ENCODE results near the gene TPI1. TPM values are rescaled to one million over a fixed set of nuclear protein-coding genes. Genes with fewer than 3 reads are reported as not detected.

TPI1 gene
- total RNA-seq, 4 donors from 2014 or later, result 360 to 671 (median 400) TPM

- DNase-seq, result peak; percentile 7
- Histone ChIP-seq H3K27me3 (no peaks in the 10 kb centered on the region), H3K4me3 (no peak overlapping the region), H3K9me3 (no peaks in the 10 kb centered on the region), H3K27ac (peak overlapping the region in 2 of 4 donors; percentile 98 to 99), H3K36me3 (no peaks in the 10 kb centered on the region), H3K4me1 (peaks cover 10 to 27% (median 17%) of the 10 kb centered on the region in 4 donors)
- intact Hi-C loops (cut with DNase I; ENCODE audit: low total_unique reads), result no loop called here
- in situ Hi-C loops (cut with MboI; ENCODE audit: low pct_ligation_motif_present in 1 of 4, low pct_unique_long_range_greater_than_20kb in 1 of 4, low sequenced_read_pairs in 3 of 4), result loop anchor here in 2 of 4 donors (25.0 kb wide), 1 partner anchor 113 kb away; no protein-coding TSS in a partner anchor
- 83% methylated on average over 10 of the region's 10 CpGs; no CpG with 5 or more reads in 1 of the 2 donors for WGBS, 2 donors (ENCODE audit: low coverage in 1 of 2)
- TF ChIP-seq EP300 (IDR thresholded peaks at IDR 0.05; ENCODE audit: low read depth) (no peak), POLR2A (IDR thresholded peaks at IDR 0.05) (no peak), POLR2AphosphoS5 (IDR thresholded peaks at IDR 0.05) (no peak), CTCF (IDR thresholded peaks at IDR 0.05) (no peak)
Measured at GRCh38 chr12:6849976-6850560, 17.3 kb upstream of the TPI1 start.

GRCh38 chr12:6850796-6851152 is 16.6 kb upstream of the TPI1 start:
- H3K27ac ChIP-seq, result peak overlapping the region; percentile 97 to 99 (median 98)
- DNase-seq, result no peak
- 0 to 36% methylated on average over 3 to 15 of the region's 16 CpGs for WGBS, 2 donors (ENCODE audit: low coverage in 1 of 2)

GRCh38 chr12:6851153-6851920 is 16.0 kb upstream of the TPI1 start, which contains the start of gene CDCA3:
CDCA3 (minus strand) TSS chr12:6851286; CDS start chr12:6850952, 334 bp downstream.
- TF ChIP-seq EP300 (IDR thresholded peaks at IDR 0.05; ENCODE audit: low read depth) (no peak), POLR2AphosphoS5 (IDR thresholded peaks at IDR 0.05) (peak; percentile 93 to 98 (median 98)), POLR2A (IDR thresholded peaks at IDR 0.05) (peak; percentile 99), CTCF (IDR thresholded peaks at IDR 0.05) (peak in 2 of 5 experiments; percentile 12 to 45)
- H3K36me3 ChIP-seq, result peaks cover 0 to 2% (median 0%) of the 10 kb centered on the region in 4 donors
- in situ Hi-C loops (cut with MboI; ENCODE audit: low pct_ligation_motif_present in 1 of 4, low pct_unique_long_range_greater_than_20kb in 1 of 4, low sequenced_read_pairs in 3 of 4) (no loop called here), intact Hi-C loops (cut with DNase I; ENCODE audit: low total_unique reads) (no loop called here)
- 0% methylated on average over 37 of the region's 37 CpGs; no CpG with 5 or more reads in 1 of the 2 donors for WGBS, 2 donors (ENCODE audit: low coverage in 1 of 2)
- no peaks in the 10 kb centered on the region for H3K27me3 ChIP-seq
- peak within 1 kb of the TSS; percentile 37 to 82 (median 54) for H3K4me3 ChIP-seq
- H3K27ac ChIP-seq, result peak within 1 kb of the TSS; percentile 97 to 99 (median 98)
- no peaks in the 10 kb centered on the region for H3K9me3 ChIP-seq
- H3K4me1 ChIP-seq, result peaks cover 10 to 27% (median 17%) of the 10 kb centered on the region in 4 donors
- DNase-seq, result peak; percentile 95

More at GRCh38 chr12:6850796-6851152, 16.6 kb upstream of the TPI1 start:
- peaks cover 10 to 27% (median 17%) of the 10 kb centered on the region in 4 donors for H3K4me1 ChIP-seq
- TF ChIP-seq EP300 (IDR thresholded peaks at IDR 0.05; ENCODE audit: low read depth), result no peak
- TF ChIP-seq POLR2A (IDR thresholded peaks at IDR 0.05), result no peak
- TF ChIP-seq POLR2AphosphoS5 (IDR thresholded peaks at IDR 0.05), result no peak
- TF ChIP-seq CTCF (IDR thresholded peaks at IDR 0.05), result no peak
- H3K36me3 ChIP-seq, result no peaks in the 10 kb centered on the region
- H3K27me3 ChIP-seq, result no peaks in the 10 kb centered on the region
- intact Hi-C loops (cut with DNase I; ENCODE audit: low total_unique reads), result no loop called here
- in situ Hi-C loops (cut with MboI; ENCODE audit: low pct_ligation_motif_present in 1 of 4, low pct_unique_long_range_greater_than_20kb in 1 of 4, low sequenced_read_pairs in 3 of 4), result no loop called here
- no peaks in the 10 kb centered on the region for H3K9me3 ChIP-seq
- H3K4me3 ChIP-seq, result peak overlapping the region in 2 of 4 donors; percentile 60 to 82
